Islet of Langerhans (tissue), 1 donor: ENCODE measurements around the gene PLET1.
"Not testable (repeated sequence)": the region's sequence is repeated elsewhere in the genome, so short reads cannot be mapped to it uniquely, and the experiment has no call there.

Experiments used
- FAIRE-seq: peaks from one replicate; lab custom pipeline; 2011; peaks lifted over from hg19 to GRCh38; lab: Jason Lieb, UNC

PLET1 gene

GRCh38 chr11:112211536-112211935, 49.1 kb downstream of the PLET1 start:
- no peak for FAIRE-seq

GRCh38 chr11:112210890-112211289, 49.8 kb downstream of the PLET1 start:
- FAIRE-seq = no peak

- FAIRE-seq = no peak
These were observed 54.6 kb downstream of the PLET1 start for GRCh38 chr11:112206071-112206470.

GRCh38 chr11:112200252-112200651, 60.4 kb downstream of the PLET1 start:
- FAIRE-seq = no peak

GRCh38 chr11:112199101-112199500, 61.6 kb downstream of the PLET1 start:
- FAIRE-seq = not testable (repeated sequence)
